Common myeloid progenitor, CD34-positive (primary cell): ENCODE measurements around the gene MSL1.

ENCODE experiments used
- CTCF ChIA-PET: fragments of 350-600 bp; sonication (Branson Sonifier 250); formaldehyde crosslinking; loops from one replicate; lab custom pipeline; 2021; ENCODE audit warnings: antibody characterized with exemption; lab: Charles Lee
- POLR2A ChIA-PET: fragments of 350-600 bp; sonication (Branson Sonifier 250); formaldehyde crosslinking; loops from one replicate; lab custom pipeline; 2021; ENCODE audit warnings: antibody characterized with exemption; lab: Charles Lee
- DNase-seq, 3 donors: peaks; one replicate each; pipeline versions ENCODE4 v3.0.0 to v3.0.0-alpha.2; 2013
- H3K27ac ChIP-seq, 2 experiments: 1 replicate in 1 of 2; 2 replicates in 1 of 2; pipeline ENCODE4 v1.7.0; 2013; ENCODE audit warnings: inconsistent platforms in 2 of 2, low read length in 2 of 2, mild to moderate bottlenecking in 2 of 2, low read depth in 1 of 2, moderate library complexity in 1 of 2; ENCODE audit not compliant: severe bottlenecking in 2 of 2, insufficient read depth in 1 of 2, poor library complexity in 1 of 2
- H3K27me3 ChIP-seq, 5 experiments: replicated peaks in 2 of 5; 1 replicate in 3 of 5; 2 replicates in 2 of 5; pipeline versions ENCODE4 v1.6.1 to v1.7.0; 2013; ENCODE audit warnings: low read length in 4 of 5, mild to moderate bottlenecking in 2 of 5, moderate library complexity in 2 of 5, inconsistent platforms in 1 of 5; ENCODE audit not compliant: insufficient read depth in 5 of 5, control insufficient read depth in 4 of 5
- H3K36me3 ChIP-seq, 4 experiments: 1 replicate in 2 of 4; 2 replicates in 2 of 4; pipeline versions ENCODE4 v1.6.1 to v1.7.0; 2013; ENCODE audit warnings: low read length in 3 of 4, control low read depth in 1 of 4, mild to moderate bottlenecking in 1 of 4; ENCODE audit not compliant: control insufficient read depth in 4 of 4, insufficient read depth in 4 of 4
- H3K4me1 ChIP-seq, 4 experiments: 1 replicate in 3 of 4; 2 replicates in 1 of 4; pipeline versions ENCODE4 v1.6.1 to v1.7.1; 2013; ENCODE audit warnings: low read length in 3 of 4, mild to moderate bottlenecking in 3 of 4, control low read depth in 1 of 4, inconsistent platforms in 1 of 4, moderate library complexity in 1 of 4; ENCODE audit not compliant: control insufficient read depth in 4 of 4, insufficient read depth in 4 of 4; ENCODE audit errors: control extremely low read depth in 1 of 4
- H3K4me3 ChIP-seq, 7 experiments: 1 replicate in 4 of 7; 2 replicates in 3 of 7; pipeline versions ENCODE4 v1.5.1 to v1.7.0; 2013; ENCODE audit warnings: mild to moderate bottlenecking in 7 of 7, low read length in 6 of 7, moderate library complexity in 6 of 7, inconsistent platforms in 2 of 7, low read depth in 2 of 7, control low read depth in 1 of 7; ENCODE audit not compliant: insufficient read depth in 4 of 7, control insufficient read depth in 1 of 7; ENCODE audit errors: extremely low read depth in 1 of 7
- H3K9me3 ChIP-seq, 5 experiments: 1 replicate in 4 of 5; 2 replicates in 1 of 5; pipeline versions ENCODE4 v1.6.1 to v1.7.1; 2013; ENCODE audit warnings: low read length in 4 of 5, mild to moderate bottlenecking in 2 of 5, inconsistent platforms in 1 of 5, low read depth in 1 of 5, moderate library complexity in 1 of 5; ENCODE audit not compliant: control insufficient read depth in 4 of 5, insufficient read depth in 2 of 5; ENCODE audit errors: control extremely low read depth in 1 of 5
- WGBS: methylation state at CpG from one replicate; pipeline ENCODE4 v1.1.5; 2013; ENCODE audit not compliant: insufficient coverage; 5-methylcytosine and 5-hydroxymethylcytosine counted together

The MSL1 gene

DNA sequence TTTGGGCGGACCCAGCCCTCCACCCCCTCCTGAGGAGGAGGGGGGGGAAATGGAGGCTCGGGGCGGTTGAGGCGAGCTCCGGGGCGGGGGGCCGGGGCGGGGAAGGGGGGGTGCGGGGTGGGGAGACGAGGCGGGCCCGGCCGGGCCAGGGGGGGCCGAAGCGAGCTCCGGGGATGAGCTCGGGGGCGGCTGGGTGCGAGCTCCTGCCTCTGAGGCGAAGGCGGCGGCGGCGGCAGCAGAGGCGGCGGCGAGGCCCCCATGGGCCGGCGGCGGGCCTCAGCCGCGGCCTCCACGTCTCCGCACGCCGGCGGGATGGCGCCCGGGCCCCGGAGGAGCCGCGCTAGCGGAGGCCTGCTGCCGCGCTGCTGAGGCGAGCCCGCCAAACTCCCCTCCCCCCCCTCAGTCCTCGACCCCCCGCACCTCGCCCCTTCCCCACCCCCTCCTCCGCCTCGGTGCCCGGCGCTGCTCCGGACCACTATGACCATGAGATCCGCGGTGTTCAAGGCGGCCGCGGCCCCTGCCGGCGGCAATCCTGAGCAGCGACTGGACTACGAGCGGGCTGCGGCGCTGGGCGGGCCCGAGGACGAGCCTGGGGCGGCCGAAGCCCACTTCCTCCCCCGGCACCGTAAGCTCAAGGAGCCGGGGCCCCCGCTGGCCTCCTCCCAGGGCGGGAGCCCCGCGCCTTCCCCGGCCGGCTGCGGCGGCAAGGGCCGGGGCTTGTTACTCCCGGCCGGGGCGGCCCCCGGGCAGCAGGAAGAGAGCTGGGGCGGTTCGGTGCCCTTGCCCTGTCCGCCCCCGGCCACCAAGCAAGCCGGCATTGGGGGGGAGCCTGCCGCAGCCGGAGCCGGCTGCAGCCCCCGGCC, 596 bp downstream of the MSL1 start:
- DNase-seq, result peak; percentile 23 to 42 (median 23)
- Histone ChIP-seq H3K27ac (peak overlapping the region; percentile 46 to 89), H3K36me3 (peaks cover 2 to 19% (median 9%) of the 10 kb centered on the region in 4 experiments), H3K9me3 (no peaks in the 10 kb centered on the region), H3K4me1 (peaks cover 15 to 49% (median 39%) of the 10 kb centered on the region in 4 experiments), H3K4me3 (peak overlapping the region; percentile 80 to 98 (median 96)), H3K27me3 (no peaks in the 10 kb centered on the region)
- ChIA-PET POLR2A (interaction anchor here (1.1 to 1.4 kb wide), 4 partner anchors 9 to 39 kb away, joined by 3 to 6 read pairs (median 4); partner anchors contain the start of gene CASC3), CTCF (interaction anchor here (0.6 to 6.3 kb wide), 7 partner anchors 11 to 52 kb away, joined by 3 to 65 read pairs (median 4); no protein-coding TSS in a partner anchor)
- WGBS, result 0% methylated on average over 39 of the region's 97 CpGs

DNA sequence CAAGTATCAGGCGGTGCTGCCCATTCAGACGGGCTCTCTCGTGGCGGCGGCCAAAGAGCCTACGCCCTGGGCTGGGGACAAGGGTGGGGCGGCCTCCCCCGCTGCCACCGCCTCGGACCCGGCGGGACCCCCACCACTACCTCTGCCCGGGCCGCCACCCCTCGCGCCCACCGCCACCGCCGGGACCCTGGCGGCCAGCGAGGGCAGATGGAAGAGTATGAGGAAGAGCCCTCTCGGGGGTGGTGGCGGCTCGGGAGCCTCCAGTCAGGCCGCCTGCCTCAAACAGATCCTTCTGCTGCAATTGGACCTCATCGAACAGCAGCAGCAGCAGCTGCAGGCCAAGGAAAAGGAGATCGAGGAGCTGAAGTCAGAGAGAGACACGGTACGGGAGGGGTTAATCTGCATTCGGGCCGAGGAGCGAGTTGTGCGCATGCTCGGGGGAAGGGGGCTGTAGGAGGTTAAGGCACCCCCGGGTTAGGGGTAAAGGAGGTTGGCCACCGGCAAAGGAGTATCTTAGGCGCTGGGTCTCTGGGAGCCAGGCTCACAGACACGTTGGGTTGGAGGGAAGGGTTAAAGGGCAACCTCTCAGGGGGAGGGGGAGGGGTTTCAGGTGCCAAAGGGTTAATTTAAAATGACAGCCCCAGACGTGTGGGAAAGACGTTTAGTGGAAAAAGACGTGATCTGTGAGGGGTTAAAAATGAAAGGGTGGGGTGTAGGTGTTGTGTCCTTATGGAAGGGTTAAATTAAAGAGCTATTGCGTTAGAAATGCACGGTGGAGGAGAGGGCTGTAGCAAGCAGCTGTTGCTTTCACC, 1.4 kb downstream of the MSL1 start:
- ChIA-PET CTCF (interaction anchor here (0.7 to 6.3 kb wide), 13 partner anchors 11 to 96 kb away, joined by 3 to 65 read pairs (median 4); partner anchors contain the start of gene CASC3), POLR2A (interaction anchor here (0.9 to 1.6 kb wide), 5 partner anchors 10 to 39 kb away, joined by 3 to 6 read pairs (median 5); partner anchors contain the start of gene CASC3)
- Histone ChIP-seq H3K4me3 (peak overlapping the region; percentile 80 to 98 (median 96)), H3K27me3 (no peaks in the 10 kb centered on the region), H3K36me3 (peaks cover 5 to 26% (median 13%) of the 10 kb centered on the region in 4 experiments), H3K4me1 (peaks cover 15 to 41% (median 33%) of the 10 kb centered on the region in 4 experiments), H3K27ac (peak overlapping the region; percentile 46 to 74), H3K9me3 (no peaks in the 10 kb centered on the region)
- WGBS, result 0% methylated on average over 21 of the region's 43 CpGs
- DNase-seq, result peak; percentile 29 to 61 (median 56)

DNA sequence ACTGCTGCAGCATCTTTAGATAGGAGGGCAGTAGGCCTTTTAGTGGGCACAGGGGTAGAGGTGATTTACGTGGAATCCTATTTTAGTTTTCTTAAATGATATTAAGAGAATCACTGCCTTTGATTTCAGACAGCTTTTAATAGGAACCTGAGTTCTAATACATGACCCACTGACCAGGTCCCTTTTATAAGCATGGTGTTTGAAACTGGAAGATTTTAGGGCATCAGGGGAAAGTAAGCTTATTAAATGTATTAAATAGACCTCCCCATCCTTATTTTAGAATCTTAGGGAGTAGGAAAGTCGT, 2.0 kb downstream of the MSL1 start:
- no peaks in the 10 kb centered on the region for H3K9me3 ChIP-seq
- H3K4me3 ChIP-seq, result peak overlapping the region; percentile 80 to 98 (median 96)
- CTCF ChIA-PET, result interaction anchor here (0.7 to 6.3 kb wide), 12 partner anchors 10 to 96 kb away, joined by 3 to 65 read pairs (median 4); partner anchors contain the start of gene CASC3
- WGBS, result no CpG with 5 or more reads among the region's 2 CpGs
- H3K4me1 ChIP-seq, result peaks cover 12 to 38% (median 29%) of the 10 kb centered on the region in 4 experiments
- H3K27me3 ChIP-seq, result no peaks in the 10 kb centered on the region
- H3K27ac ChIP-seq, result peak overlapping the region in 1 of 2 experiments; percentile 74
- POLR2A ChIA-PET, result interaction anchor here (0.9 to 1.6 kb wide), 3 partner anchors 11 to 16 kb away, joined by 3 to 5 read pairs (median 5); no protein-coding TSS in a partner anchor
- DNase-seq, result no peak
- peaks cover 5 to 28% (median 15%) of the 10 kb centered on the region in 4 experiments for H3K36me3 ChIP-seq

DNA sequence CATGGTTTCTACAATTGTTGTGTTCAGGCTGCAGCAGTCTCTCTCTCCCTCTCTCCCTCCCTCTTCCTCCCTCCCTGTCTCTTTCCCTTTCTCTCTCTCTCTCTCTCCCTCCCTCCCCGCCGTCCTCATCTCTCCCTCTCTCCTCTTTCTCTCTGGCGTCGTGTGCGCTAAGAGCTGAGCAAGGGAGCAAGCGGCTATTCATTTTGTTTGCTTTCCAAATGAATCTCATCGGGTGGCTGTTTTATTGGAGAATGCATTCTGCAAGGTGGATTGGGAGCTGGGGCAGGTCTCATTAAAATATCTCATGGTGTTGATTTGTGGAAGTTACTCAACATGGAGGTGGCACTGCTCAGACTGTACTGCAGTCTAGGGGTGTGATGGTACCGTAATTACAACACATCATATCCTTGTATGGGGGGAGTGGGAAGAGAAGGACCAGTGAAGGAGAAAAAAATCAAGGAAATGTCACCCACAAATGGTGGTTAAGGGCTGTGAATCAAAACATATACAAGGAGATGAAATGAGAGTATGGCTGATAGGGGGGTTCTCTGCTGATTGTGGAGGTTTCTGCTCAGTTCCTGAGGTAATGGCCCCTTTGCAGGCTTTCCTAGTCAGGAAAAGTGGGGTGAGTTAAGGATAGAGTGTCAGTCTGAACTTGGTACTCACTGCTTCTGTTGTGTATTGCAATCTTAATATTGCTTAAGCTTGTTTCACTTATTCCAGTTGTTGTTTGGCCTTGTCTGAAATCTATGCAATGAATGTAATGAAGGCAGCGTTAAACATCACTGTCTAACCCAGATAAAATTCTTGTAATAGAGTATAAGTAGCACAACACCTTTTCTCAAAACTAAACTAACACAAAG, 2.7 kb downstream of the MSL1 start:
- H3K4me1 ChIP-seq, result peaks cover 12 to 35% (median 26%) of the 10 kb centered on the region in 4 experiments
- 0% methylated on average over 2 of the region's 9 CpGs for WGBS
- peaks cover 5 to 36% (median 20%) of the 10 kb centered on the region in 4 experiments for H3K36me3 ChIP-seq
- ChIA-PET POLR2A (interaction anchor here (1.4 to 1.6 kb wide), 2 partner anchors 11 to 15 kb away, joined by 5 read pairs; no protein-coding TSS in a partner anchor), CTCF (interaction anchor here (0.9 to 6.3 kb wide), 9 partner anchors 9 to 97 kb away, joined by 3 to 65 read pairs (median 4); no protein-coding TSS in a partner anchor)
- peak overlapping the region in 6 of 7 experiments; percentile 92 to 98 (median 96) for H3K4me3 ChIP-seq
- peak in 1 of 3 donors; percentile 10 for DNase-seq
- H3K9me3 ChIP-seq, result no peaks in the 10 kb centered on the region
- peak overlapping the region in 1 of 2 experiments; percentile 74 for H3K27ac ChIP-seq
- no peaks in the 10 kb centered on the region for H3K27me3 ChIP-seq

DNA sequence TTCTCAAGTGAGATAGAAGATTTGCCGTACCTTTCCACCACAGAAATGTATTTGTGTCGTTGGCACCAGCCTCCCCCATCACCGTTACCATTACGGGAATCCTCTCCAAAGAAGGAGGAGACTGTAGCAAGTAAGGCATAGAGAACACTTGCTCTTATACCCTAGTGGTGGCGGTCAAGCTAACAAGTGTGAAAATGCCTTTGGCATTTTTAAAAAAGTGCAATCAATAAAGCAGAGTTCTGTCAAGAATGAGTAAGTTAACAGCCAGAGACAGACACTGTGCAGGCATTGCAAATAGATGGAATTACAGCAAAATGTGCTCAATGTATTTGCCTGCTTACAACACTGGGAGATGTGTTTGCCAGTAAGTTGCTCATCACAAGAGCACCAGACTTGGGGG, 7.7 kb downstream of the MSL1 start:
- no peaks in the 10 kb centered on the region for H3K27me3 ChIP-seq
- H3K36me3 ChIP-seq, result peaks cover 18 to 79% (median 51%) of the 10 kb centered on the region in 4 experiments
- peaks cover 4 to 9% (median 7%) of the 10 kb centered on the region in 4 experiments for H3K4me1 ChIP-seq
- 98% methylated on average over 4 of the region's 5 CpGs for WGBS
- no peak overlapping the region for H3K4me3 ChIP-seq
- ChIA-PET CTCF (interaction anchor here (1.7 kb wide), 1 partner anchor 16 kb away, joined by 5 read pairs; no protein-coding TSS in a partner anchor), POLR2A (no interaction called here)
- peak in 2 of 3 donors; percentile 58 to 59 for DNase-seq
- no peaks in the 10 kb centered on the region for H3K9me3 ChIP-seq
- H3K27ac ChIP-seq, result no peak overlapping the region
